Ishikawa (cell line): ENCODE data around the gene INPP4A.

Source experiments
- MAX ChIP-seq: IDR thresholded peaks from 2 replicates; pipeline ENCODE4 v1.6.1; 2012
- RAD21 ChIP-seq: IDR thresholded peaks from 2 replicates; pipeline ENCODE4 v1.6.1; 2012; ENCODE audit warnings: low read depth

GRCh38 chr2:98632351-98632750 is 187.7 kb downstream of the INPP4A start:
- no peak for TF ChIP-seq MAX
- no peak for TF ChIP-seq RAD21
